ENCODE data around the gene XK. TPM values are rescaled to one million over a fixed set of nuclear protein-coding genes. Genes with fewer than 3 reads are reported as not detected.
"Not testable (repeated sequence)": the region's sequence is repeated elsewhere in the genome, so short reads cannot be mapped to it uniquely, and the experiment has no call there.

Gene XK
- total RNA-seq, 1 experiment from 2014 or later: 2.6 TPM

GRCh38 chrX:37763400-37763799 lies 77.8 kb downstream of the XK start:
- ChIA-PET CTCF (no interaction called here), POLR2A (no interaction called here)
- H3K9me3 ChIP-seq: no peaks in the 10 kb centered on the region
- DNase-seq: no peak
- no peak overlapping the region for H3K27ac Mint-ChIP-seq (ENCODE audit: unreplicated experiment)
- no peaks in the 10 kb centered on the region for H3K9me3 Mint-ChIP-seq (ENCODE audit: unreplicated experiment)
- H3K4me1 ChIP-seq: no peaks in the 10 kb centered on the region
- intact Hi-C loops (cut with micrococcal nuclease; ENCODE audit: unreplicated experiment): no loop called here
- no peaks in the 10 kb centered on the region for H3K27me3 Mint-ChIP-seq (ENCODE audit: insufficient read depth, unreplicated experiment)
- no TSS peak for BruUV-seq (replicated peaks)
- TF ChIP-seq, protein P1, sequence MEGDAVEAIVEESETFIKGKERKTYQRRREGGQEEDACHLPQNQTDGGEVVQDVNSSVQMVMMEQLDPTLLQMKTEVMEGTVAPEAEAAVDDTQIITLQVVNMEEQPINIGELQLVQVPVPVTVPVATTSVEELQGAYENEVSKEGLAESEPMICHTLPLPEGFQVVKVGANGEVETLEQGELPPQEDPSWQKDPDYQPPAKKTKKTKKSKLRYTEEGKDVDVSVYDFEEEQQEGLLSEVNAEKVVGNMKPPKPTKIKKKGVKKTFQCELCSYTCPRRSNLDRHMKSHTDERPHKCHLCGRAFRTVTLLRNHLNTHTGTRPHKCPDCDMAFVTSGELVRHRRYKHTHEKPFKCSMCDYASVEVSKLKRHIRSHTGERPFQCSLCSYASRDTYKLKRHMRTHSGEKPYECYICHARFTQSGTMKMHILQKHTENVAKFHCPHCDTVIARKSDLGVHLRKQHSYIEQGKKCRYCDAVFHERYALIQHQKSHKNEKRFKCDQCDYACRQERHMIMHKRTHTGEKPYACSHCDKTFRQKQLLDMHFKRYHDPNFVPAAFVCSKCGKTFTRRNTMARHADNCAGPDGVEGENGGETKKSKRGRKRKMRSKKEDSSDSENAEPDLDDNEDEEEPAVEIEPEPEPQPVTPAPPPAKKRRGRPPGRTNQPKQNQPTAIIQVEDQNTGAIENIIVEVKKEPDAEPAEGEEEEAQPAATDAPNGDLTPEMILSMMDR (IDR thresholded peaks at IDR 0.05; ENCODE audit: insufficient read depth in 1 of 2, low read depth in 1 of 2, low read length in 1 of 2, severe bottlenecking in 1 of 2, unreplicated experiment in 1 of 2): no peak
- no peak overlapping the region for H3K4me3 ChIP-seq (ENCODE audit: low read depth, low read length)
- no peaks in the 10 kb centered on the region for H3K4me1 Mint-ChIP-seq (ENCODE audit: low read depth, unreplicated experiment)
- no peaks in the 10 kb centered on the region for H3K27me3 ChIP-seq (replicated peaks; ENCODE audit: control insufficient read depth, insufficient read depth, low read length)
- H3K4me3 Mint-ChIP-seq (ENCODE audit: unreplicated experiment): no peak overlapping the region
- no peaks in the 10 kb centered on the region for H3K36me3 Mint-ChIP-seq (ENCODE audit: insufficient read depth, unreplicated experiment)
- H3K36me3 ChIP-seq (ENCODE audit: control insufficient read depth, insufficient read depth, low read length): no peaks in the 10 kb centered on the region

DNA sequence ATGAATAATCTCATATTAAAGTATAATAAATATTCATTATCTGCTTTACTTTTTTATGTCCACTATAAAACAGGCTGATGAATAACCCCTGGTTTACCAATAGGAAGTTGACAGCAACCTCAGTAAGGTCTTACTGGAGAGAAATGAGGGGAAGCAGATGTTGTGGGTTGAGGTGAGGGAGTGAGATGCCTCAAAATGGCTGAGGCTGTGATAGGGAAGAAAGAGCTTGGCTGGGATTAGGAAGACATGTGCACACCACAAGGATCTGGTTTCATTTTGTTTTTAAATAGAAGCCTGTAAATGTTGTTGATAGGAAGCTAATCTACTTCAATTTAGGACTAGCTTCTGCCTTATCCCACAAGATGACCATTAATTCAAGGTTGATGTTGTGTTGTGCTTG lies 79.9 kb downstream of the XK start:
- DNase-seq: no peak
- CTCF ChIA-PET: no interaction called here
- TF ChIP-seq, protein P1 (IDR thresholded peaks at IDR 0.05; ENCODE audit: insufficient read depth in 1 of 2, low read depth in 1 of 2, low read length in 1 of 2, severe bottlenecking in 1 of 2, unreplicated experiment in 1 of 2): no peak
- BruUV-seq (replicated peaks): no TSS peak
- Mint-ChIP-seq H3K4me3 (ENCODE audit: unreplicated experiment) (no peak overlapping the region), H3K27me3 (ENCODE audit: insufficient read depth, unreplicated experiment) (no peaks in the 10 kb centered on the region), H3K9me3 (ENCODE audit: unreplicated experiment) (no peaks in the 10 kb centered on the region), H3K36me3 (ENCODE audit: insufficient read depth, unreplicated experiment) (no peaks in the 10 kb centered on the region), H3K27ac (ENCODE audit: unreplicated experiment) (no peak overlapping the region), H3K4me1 (ENCODE audit: low read depth, unreplicated experiment) (no peaks in the 10 kb centered on the region)
- H3K4me3 ChIP-seq (ENCODE audit: low read depth, low read length): no peak overlapping the region
- no peaks in the 10 kb centered on the region for H3K27me3 ChIP-seq (replicated peaks; ENCODE audit: control insufficient read depth, insufficient read depth, low read length)
- H3K36me3 ChIP-seq (ENCODE audit: control insufficient read depth, insufficient read depth, low read length): no peaks in the 10 kb centered on the region
- H3K9me3 ChIP-seq: no peaks in the 10 kb centered on the region
- no peaks in the 10 kb centered on the region for H3K4me1 ChIP-seq
- POLR2A ChIA-PET: no interaction called here
- intact Hi-C loops (cut with micrococcal nuclease; ENCODE audit: unreplicated experiment): no loop called here

DNA sequence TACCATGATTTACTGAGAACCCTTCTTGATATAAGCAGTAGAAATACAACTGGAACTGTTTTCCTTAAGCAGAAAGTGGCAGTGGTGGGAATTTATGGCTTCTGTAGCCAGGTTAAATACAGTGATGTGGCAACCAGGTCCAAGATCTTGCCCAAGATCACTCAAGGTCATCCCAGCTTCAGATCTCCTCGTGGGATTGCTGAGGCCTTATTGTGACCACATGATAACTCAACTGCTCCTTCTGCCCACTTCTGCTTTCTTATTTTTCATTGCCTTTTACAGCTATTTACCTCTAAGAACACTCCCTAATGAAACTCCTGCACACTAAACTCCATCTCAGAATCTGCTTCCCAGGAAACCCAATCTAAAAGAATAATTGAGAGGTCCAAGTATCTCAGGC lies 81.8 kb downstream of the XK start:
- CTCF ChIA-PET: no interaction called here
- no peak for DNase-seq
- BruUV-seq (replicated peaks): no TSS peak

GRCh38 chrX:37768866-37769265 lies 83.3 kb downstream of the XK start:
- H3K4me1 Mint-ChIP-seq (ENCODE audit: low read depth, unreplicated experiment); H3K27ac Mint-ChIP-seq (ENCODE audit: unreplicated experiment); BruUV-seq (replicated peaks); H3K4me1 ChIP-seq; H3K27me3 ChIP-seq (replicated peaks; ENCODE audit: control insufficient read depth, insufficient read depth, low read length); DNase-seq; H3K9me3 Mint-ChIP-seq (ENCODE audit: unreplicated experiment); H3K9me3 ChIP-seq; H3K4me3 Mint-ChIP-seq (ENCODE audit: unreplicated experiment); H3K36me3 ChIP-seq (ENCODE audit: control insufficient read depth, insufficient read depth, low read length); intact Hi-C loops (cut with micrococcal nuclease; ENCODE audit: unreplicated experiment); POLR2A ChIA-PET; H3K4me3 ChIP-seq (ENCODE audit: low read depth, low read length); H3K36me3 Mint-ChIP-seq (ENCODE audit: insufficient read depth, unreplicated experiment); H3K27me3 Mint-ChIP-seq (ENCODE audit: insufficient read depth, unreplicated experiment); CTCF ChIA-PET: not testable (repeated sequence)

More for the DNA sequence above, 81.8 kb downstream of the XK start:
- H3K4me1 ChIP-seq: no peaks in the 10 kb centered on the region
- POLR2A ChIA-PET: no interaction called here
- H3K27me3 ChIP-seq (replicated peaks; ENCODE audit: control insufficient read depth, insufficient read depth, low read length): no peaks in the 10 kb centered on the region
- intact Hi-C loops (cut with micrococcal nuclease; ENCODE audit: unreplicated experiment): no loop called here
- no peak overlapping the region for H3K27ac Mint-ChIP-seq (ENCODE audit: unreplicated experiment)
- H3K27me3 Mint-ChIP-seq (ENCODE audit: insufficient read depth, unreplicated experiment): no peaks in the 10 kb centered on the region
- no peaks in the 10 kb centered on the region for H3K9me3 ChIP-seq
- H3K9me3 Mint-ChIP-seq (ENCODE audit: unreplicated experiment): no peaks in the 10 kb centered on the region
- no peak overlapping the region for H3K4me3 ChIP-seq (ENCODE audit: low read depth, low read length)
- H3K4me1 Mint-ChIP-seq (ENCODE audit: low read depth, unreplicated experiment): no peaks in the 10 kb centered on the region
- no peaks in the 10 kb centered on the region for H3K36me3 Mint-ChIP-seq (ENCODE audit: insufficient read depth, unreplicated experiment)
- H3K36me3 ChIP-seq (ENCODE audit: control insufficient read depth, insufficient read depth, low read length): no peaks in the 10 kb centered on the region
- H3K4me3 Mint-ChIP-seq (ENCODE audit: unreplicated experiment): no peak overlapping the region
- TF ChIP-seq, protein P1 (IDR thresholded peaks at IDR 0.05; ENCODE audit: insufficient read depth in 1 of 2, low read depth in 1 of 2, low read length in 1 of 2, severe bottlenecking in 1 of 2, unreplicated experiment in 1 of 2): no peak

Measured in Caco-2 (cell line).